Left colon (tissue), 2 donors: ENCODE results near the gene UGT1A3. TPM values are rescaled to one million over a fixed set of nuclear protein-coding genes. Genes with fewer than 3 reads are reported as not detected.

Experiments used
- ATAC-seq: fragments of 200-7000 bp; cut with Tn5 transposase; one replicate; pipeline ENCODE4 v1.9.1; 2020; ENCODE audit warnings: mild to moderate bottlenecking, moderate library complexity
- DNase-seq, 2 donors: peaks; one replicate each; pipeline ENCODE4 v3.0.0-alpha.2; 2020
- intact Hi-C, 2 donors: fragments of 100-400 bp; cut with DNase I in 1 of 2; cut with micrococcal nuclease in 1 of 2; formaldehyde crosslinking; loops; one replicate each; pipeline versions ENCODE4 v1.11.2 to v1.14.0; 2022; cut with DNase I, micrococcal nuclease
- total RNA-seq, 2 donors: library from RNA; stranded (reverse); fragmentation: NEBNext Ultra II Directional; extraction: Animal tissue kit (Norgen Biotek cat#: 25700); gene quantifications; one replicate each; pipeline ENCODE4 v1.2.1, GENCODE V29; 2021
- donor health status: DM: no; HTN: no; CAD: no.
- donor health status: DM: yes; HTN: yes; CAD: no.

Gene UGT1A3
- total RNA-seq, 2 donors from 2014 or later: 2.0 to 3.0 TPM

- no peak for ATAC-seq
- intact Hi-C loops: no loop called here
- DNase-seq: no peak
Observed at GRCh38 chr2:233822101-233822771, 93.4 kb downstream of the UGT1A3 start.

Other genes starting within 250 kb of the UGT1A3 start
- 10 to 100 TPM; 26.4 to 27.9 TPM for gene USP40, start 162.3 kb upstream of the UGT1A3 start, total RNA-seq
- 10 to 100 TPM; 19.3 to 25.1 TPM for gene UGT1A8, start 111.4 kb upstream of the UGT1A3 start, total RNA-seq
- 100 to 1,000 TPM in 1 of 2 donors, 10 to 100 TPM in 1; 84.8 to 112 TPM for gene UGT1A10, start 92.6 kb upstream of the UGT1A3 start, total RNA-seq
- gene UGT1A9, start 57.1 kb upstream of the UGT1A3 start, total RNA-seq: 1 to 10 TPM; 4.1 to 5.2 TPM
- 1 to 10 TPM; 5.6 to 6.8 TPM for gene UGT1A7, start 47.1 kb upstream of the UGT1A3 start, total RNA-seq
- 10 to 100 TPM in 1 of 2 donors, 1 to 10 TPM in 1; 6.4 to 10.2 TPM for gene UGT1A6, start 36.2 kb upstream of the UGT1A3 start, total RNA-seq
- gene UGT1A5, start 16.1 kb upstream of the UGT1A3 start, total RNA-seq: 1 to 10 TPM; 2.1 to 3.7 TPM
- 1 to 10 TPM; 2.2 to 4.0 TPM for gene UGT1A4, start 10.3 kb upstream of the UGT1A3 start, total RNA-seq
- 10 to 100 TPM in 1 of 2 donors, 1 to 10 TPM in 1; 4.0 to 13.6 TPM for gene UGT1A1, start 31.2 kb downstream of the UGT1A3 start, total RNA-seq
- under 1 TPM in 1 of 2 donors, not detected in 1; 0.24 TPM for gene MROH2A, start 49.3 kb downstream of the UGT1A3 start, total RNA-seq
- 1 to 10 TPM; 1.7 to 6.3 TPM for gene HJURP, start 125.5 kb downstream of the UGT1A3 start, total RNA-seq
- gene TRPM8, start 188.3 kb downstream of the UGT1A3 start, total RNA-seq: not detected